ENCODE results near the gene OBSL1.

DNA sequence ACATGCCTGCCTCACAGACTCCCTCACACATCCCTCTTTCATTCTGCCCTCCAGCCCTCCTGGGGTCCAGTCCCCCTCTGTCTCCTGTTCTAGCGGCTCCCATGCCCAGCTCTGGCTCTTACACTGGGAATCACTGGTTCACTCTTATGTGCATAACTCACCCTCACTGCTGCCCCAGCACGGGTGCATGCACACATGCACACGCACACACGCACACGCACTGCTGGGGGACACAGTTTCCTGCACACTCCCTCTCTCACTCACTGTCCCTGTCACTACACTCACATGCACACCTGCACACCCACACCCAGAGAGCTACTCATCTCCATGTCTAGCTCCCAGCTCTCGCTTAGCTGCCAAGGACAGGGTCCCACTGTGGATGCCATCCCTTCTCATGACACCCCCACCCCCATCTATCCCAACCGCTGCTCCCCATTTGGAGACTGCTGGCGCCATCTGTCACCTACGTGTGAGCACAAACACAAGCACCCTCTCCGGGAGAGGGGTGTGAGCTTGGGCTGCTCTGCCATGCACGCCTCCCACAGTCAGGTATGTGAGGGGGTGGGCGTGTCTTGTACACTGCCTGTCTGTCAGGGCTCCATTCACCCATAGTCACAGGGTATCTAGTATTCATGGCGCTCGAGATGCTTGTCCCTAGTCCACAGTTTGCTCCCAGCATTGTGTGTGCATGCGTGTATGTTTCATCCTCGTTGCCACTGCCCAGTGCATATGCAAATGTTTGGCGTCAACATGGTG is 55.3 kb downstream of the OBSL1 start:
- TF ChIP-seq, protein P1, sequence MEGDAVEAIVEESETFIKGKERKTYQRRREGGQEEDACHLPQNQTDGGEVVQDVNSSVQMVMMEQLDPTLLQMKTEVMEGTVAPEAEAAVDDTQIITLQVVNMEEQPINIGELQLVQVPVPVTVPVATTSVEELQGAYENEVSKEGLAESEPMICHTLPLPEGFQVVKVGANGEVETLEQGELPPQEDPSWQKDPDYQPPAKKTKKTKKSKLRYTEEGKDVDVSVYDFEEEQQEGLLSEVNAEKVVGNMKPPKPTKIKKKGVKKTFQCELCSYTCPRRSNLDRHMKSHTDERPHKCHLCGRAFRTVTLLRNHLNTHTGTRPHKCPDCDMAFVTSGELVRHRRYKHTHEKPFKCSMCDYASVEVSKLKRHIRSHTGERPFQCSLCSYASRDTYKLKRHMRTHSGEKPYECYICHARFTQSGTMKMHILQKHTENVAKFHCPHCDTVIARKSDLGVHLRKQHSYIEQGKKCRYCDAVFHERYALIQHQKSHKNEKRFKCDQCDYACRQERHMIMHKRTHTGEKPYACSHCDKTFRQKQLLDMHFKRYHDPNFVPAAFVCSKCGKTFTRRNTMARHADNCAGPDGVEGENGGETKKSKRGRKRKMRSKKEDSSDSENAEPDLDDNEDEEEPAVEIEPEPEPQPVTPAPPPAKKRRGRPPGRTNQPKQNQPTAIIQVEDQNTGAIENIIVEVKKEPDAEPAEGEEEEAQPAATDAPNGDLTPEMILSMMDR (IDR thresholded peaks at IDR 0.05): no peak
- no peak for TF ChIP-seq POLR2A (IDR thresholded peaks at IDR 0.05)
